Aorta (tissue), 5 donors: ENCODE measurements around the gene FAM3D. TPM values are rescaled to one million over a fixed set of nuclear protein-coding genes. Genes with fewer than 3 reads are reported as not detected.

Experiments used
- ATAC-seq: fragments of 200-7000 bp; cut with Tn5 transposase; one replicate; pipeline ENCODE4 v1.9.1; 2022; ENCODE audit warnings: moderate library complexity; ENCODE audit not compliant: low FRiP score
- DNase-seq, 2 donors: peaks; one replicate each; pipeline ENCODE4 v3.0.0-alpha.2; 2020
- H3K27ac ChIP-seq, 2 donors: one replicate each; pipeline ENCODE4 v1.5.1; 2013; ENCODE audit warnings: low read length in 2 of 2, mild to moderate bottlenecking in 2 of 2, moderate library complexity in 2 of 2, control low read depth in 1 of 2, inconsistent platforms in 1 of 2, low read depth in 1 of 2
- H3K27me3 ChIP-seq, 2 donors: one replicate each; pipeline ENCODE4 v1.6.1; 2013; ENCODE audit warnings: control low read depth in 1 of 2, low read length in 1 of 2, mild to moderate bottlenecking in 1 of 2, moderate library complexity in 1 of 2; ENCODE audit not compliant: insufficient read depth in 2 of 2, control insufficient read depth in 1 of 2
- H3K36me3 ChIP-seq, 2 donors: one replicate each; pipeline ENCODE4 v1.6.1; 2013; ENCODE audit warnings: control low read depth in 1 of 2, low read length in 1 of 2, mild to moderate bottlenecking in 1 of 2; ENCODE audit not compliant: insufficient read depth in 2 of 2, control insufficient read depth in 1 of 2
- H3K4me1 ChIP-seq, 2 donors: one replicate each; pipeline ENCODE4 v1.6.1; 2013; ENCODE audit warnings: low read length in 2 of 2, control low read depth in 1 of 2, mild to moderate bottlenecking in 1 of 2, moderate library complexity in 1 of 2; ENCODE audit not compliant: insufficient read depth in 2 of 2, control insufficient read depth in 1 of 2
- H3K4me3 ChIP-seq, 2 donors: one replicate each; pipeline ENCODE4 v1.5.1; 2013; ENCODE audit warnings: low read length in 2 of 2, control low read depth in 1 of 2, mild to moderate bottlenecking in 1 of 2
- H3K9me3 ChIP-seq: one replicate; pipeline ENCODE4 v1.6.1; 2013; ENCODE audit warnings: mild to moderate bottlenecking, low read length; ENCODE audit not compliant: control insufficient read depth
- whole genome bisulfite sequencing, 2 donors: extraction: QIAGEN DNeasy Blood & Tissue Kit; methylation state at CpG; one replicate each; pipeline ENCODE4 v1.1.7; 2013; 5-methylcytosine and 5-hydroxymethylcytosine counted together
- intact Hi-C, 2 donors: fragments of 100-400 bp; cut with DNase I; formaldehyde crosslinking; loops; one replicate each; pipeline versions ENCODE4 v1.14.2 to v1.15.0; 2022
- polyA plus RNA-seq, 2 donors: library from polyadenylated mRNA; stranded (reverse); fragments of 200-250 nt; gene quantifications; one replicate each; pipeline ENCODE4 v1.2.3, GENCODE V29; 2013
- total RNA-seq, 2 donors: library from RNA; stranded (reverse); fragmentation: NEBNext Ultra II Directional; extraction: Animal tissue kit (Norgen Biotek cat#: 25700); gene quantifications; one replicate each; pipeline ENCODE4 v1.2.1, GENCODE V29; 2021
- donor health status: healthy with polysubstance abuse.
- donor health status: Bipolar disorder and iron deficiency.
- donor health status: DM: no; HTN: no; CAD: no.
- donor health status: DM: no; HTN: no; CAD: no.
- donor health status: DM: yes; HTN: yes; CAD: no.

FAM3D gene
- total and polyA plus RNA-seq, 4 donors: 0.54 to 8.8 TPM; not detected in 2

DNA sequence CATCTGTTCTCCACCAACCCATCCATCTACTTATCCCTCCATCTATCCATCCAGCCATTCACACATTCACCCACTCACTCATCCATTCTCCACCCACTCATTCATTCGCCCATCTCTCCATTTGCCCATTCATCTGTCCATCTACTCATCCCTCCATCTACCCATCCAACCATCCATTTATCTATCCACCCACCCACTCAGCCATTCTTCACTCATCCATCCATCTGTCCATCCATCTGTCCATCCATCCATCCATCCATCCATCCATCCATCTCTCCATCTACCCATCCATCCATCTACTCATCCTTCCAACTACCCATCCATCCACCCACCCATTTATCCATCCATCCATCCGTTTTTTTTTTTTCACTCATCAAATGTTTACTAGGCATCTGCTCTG, 13.9 kb downstream of the FAM3D start:
- H3K4me3 ChIP-seq: no peak overlapping the region
- no peaks in the 10 kb centered on the region for H3K27me3 ChIP-seq
- no peak overlapping the region for H3K27ac ChIP-seq
- no peak for DNase-seq
- whole genome bisulfite sequencing, 2 donors: 15 to 84% methylated on average over 2 of the region's 2 CpGs
- intact Hi-C loops: no loop called here
- no peaks in the 10 kb centered on the region for H3K4me1 ChIP-seq
- H3K9me3 ChIP-seq: no peaks in the 10 kb centered on the region
- ATAC-seq: no peak
- no peaks in the 10 kb centered on the region for H3K36me3 ChIP-seq

DNA sequence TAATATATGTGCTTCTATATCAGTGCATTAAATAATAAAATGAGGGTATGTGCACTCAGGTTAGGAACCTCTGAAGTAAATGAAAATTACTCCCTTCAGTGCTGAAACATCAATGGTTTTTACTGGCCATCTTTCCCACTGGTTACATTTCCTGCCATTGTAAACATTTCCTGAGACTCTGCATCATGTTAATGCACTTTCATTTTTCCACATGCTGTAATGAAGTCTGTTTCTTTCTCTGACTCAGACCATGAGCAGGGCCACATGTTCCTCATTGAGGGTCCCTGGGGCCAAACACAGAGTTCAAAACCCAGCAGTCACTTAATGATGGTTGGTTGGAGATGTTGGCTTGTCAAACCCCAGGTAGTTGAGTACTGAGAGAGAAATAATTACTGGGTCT, 15.3 kb downstream of the FAM3D start:
- Histone ChIP-seq H3K4me3 (no peak overlapping the region), H3K9me3 (no peaks in the 10 kb centered on the region), H3K27me3 (no peaks in the 10 kb centered on the region), H3K27ac (no peak overlapping the region), H3K4me1 (no peaks in the 10 kb centered on the region), H3K36me3 (no peaks in the 10 kb centered on the region)
- DNase-seq (no peak), ATAC-seq (no peak)
- intact Hi-C loops: no loop called here

DNA sequence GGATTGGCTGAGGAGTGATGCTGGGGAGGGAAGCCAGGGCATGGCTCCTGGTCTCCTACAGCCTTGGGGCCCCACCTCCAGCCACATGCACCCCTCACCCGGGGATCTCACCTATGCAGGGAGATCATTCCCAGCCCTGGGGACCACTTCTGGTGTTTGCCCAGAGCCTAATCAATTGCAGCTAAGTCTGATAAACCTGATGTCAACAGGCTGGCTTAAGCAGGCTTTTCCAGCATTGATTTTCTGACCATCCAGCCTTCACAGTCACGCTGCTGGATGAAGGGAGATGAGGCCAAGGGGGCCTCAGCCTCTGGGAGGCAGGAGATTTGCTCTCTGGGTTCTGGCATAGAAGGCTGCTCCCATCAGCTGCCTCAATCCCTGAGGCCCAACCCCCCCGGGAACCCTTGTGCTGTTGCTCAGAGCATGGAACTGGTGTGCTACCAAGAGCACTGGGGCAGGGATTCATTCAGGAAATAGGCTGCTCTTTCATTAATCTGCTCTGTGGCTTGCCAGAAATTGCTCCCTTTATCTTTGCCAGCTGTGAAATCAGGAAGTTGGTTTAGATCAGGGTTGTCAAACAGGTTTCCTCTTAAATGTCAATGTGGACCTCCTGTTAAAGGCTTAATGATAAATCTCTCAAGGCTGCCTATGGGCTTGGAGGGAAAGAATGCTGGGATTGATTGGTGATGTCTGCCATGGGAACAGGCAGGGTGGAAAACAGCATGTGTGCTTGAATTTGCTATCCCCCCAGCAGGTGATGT, 19.0 kb downstream of the FAM3D start:
- ATAC-seq (no peak), DNase-seq (no peak)
- Histone ChIP-seq H3K27me3 (no peaks in the 10 kb centered on the region), H3K36me3 (no peaks in the 10 kb centered on the region), H3K9me3 (no peaks in the 10 kb centered on the region), H3K27ac (no peak overlapping the region), H3K4me1 (no peaks in the 10 kb centered on the region), H3K4me3 (no peak overlapping the region)
- WGBS, 2 donors: 90 to 91% methylated on average over 3 of the region's 3 CpGs
- intact Hi-C loops: no loop called here

DNA sequence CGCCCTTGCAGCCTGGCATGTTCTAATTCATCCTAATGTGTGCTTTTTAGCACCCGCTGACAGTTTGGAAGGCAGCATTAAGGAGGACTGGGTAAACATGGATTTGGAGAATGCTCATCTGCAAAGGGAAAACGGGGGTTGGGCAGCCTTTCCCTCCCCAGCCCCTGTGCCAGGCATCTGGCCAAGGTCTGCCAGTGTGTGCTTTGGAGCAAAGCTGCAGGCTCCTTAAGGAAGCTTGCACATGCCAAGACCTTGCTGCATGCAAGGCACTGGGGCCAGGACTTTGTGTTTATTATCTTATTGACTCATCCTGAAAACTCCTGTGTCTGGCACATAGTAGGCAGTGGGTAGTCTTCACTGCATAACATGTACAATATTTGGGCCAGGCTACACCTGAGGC, 20.1 kb downstream of the FAM3D start:
- H3K27ac ChIP-seq: no peak overlapping the region
- no peaks in the 10 kb centered on the region for H3K36me3 ChIP-seq
- no peak for DNase-seq
- no peaks in the 10 kb centered on the region for H3K9me3 ChIP-seq
- H3K27me3 ChIP-seq: no peaks in the 10 kb centered on the region
- no peak overlapping the region for H3K4me3 ChIP-seq
- intact Hi-C loops: no loop called here
- 36 to 41% methylated on average over 3 of the region's 3 CpGs for WGBS, 2 donors
- no peak for ATAC-seq
- H3K4me1 ChIP-seq: no peaks in the 10 kb centered on the region

DNA sequence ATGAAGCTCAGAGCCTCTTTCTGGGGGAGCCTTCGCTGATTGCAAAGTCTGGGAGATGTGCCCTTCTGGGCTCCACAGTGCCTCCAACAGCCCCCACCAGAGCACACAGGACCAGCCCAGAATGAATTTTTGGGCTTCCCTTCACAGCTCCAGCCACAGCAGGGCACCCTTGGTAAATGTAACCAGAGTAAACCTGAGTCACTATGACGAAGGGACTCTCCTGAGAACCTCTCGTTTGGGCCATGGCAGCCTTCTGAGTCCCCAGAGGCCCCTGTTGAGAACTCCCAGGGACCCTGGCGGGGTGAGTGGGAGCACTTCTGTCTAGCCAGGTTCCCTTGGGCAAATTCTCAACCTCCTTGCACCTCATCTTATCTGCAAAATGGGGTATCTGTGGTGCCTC, 20.8 kb downstream of the FAM3D start:
- Histone ChIP-seq H3K27me3 (no peaks in the 10 kb centered on the region), H3K4me1 (no peaks in the 10 kb centered on the region), H3K27ac (no peak overlapping the region), H3K9me3 (no peaks in the 10 kb centered on the region), H3K36me3 (no peaks in the 10 kb centered on the region), H3K4me3 (no peak overlapping the region)
- intact Hi-C loops: no loop called here
- WGBS, 2 donors: 89% methylated on average over 4 of the region's 4 CpGs
- DNase-seq: no peak
- ATAC-seq: no peak

- 88 to 93% methylated on average over 4 of the region's 4 CpGs for WGBS, 2 donors
- H3K36me3 ChIP-seq: no peaks in the 10 kb centered on the region
- H3K9me3 ChIP-seq: no peaks in the 10 kb centered on the region
- no peak for ATAC-seq
- no peak overlapping the region for H3K27ac ChIP-seq
- no peak for DNase-seq
- no peak overlapping the region for H3K4me3 ChIP-seq
- intact Hi-C loops: no loop called here
- H3K27me3 ChIP-seq: no peaks in the 10 kb centered on the region
- H3K4me1 ChIP-seq: no peaks in the 10 kb centered on the region
These were observed 23.7 kb downstream of the FAM3D start for GRCh38 chr3:58642846-58643245.

DNA sequence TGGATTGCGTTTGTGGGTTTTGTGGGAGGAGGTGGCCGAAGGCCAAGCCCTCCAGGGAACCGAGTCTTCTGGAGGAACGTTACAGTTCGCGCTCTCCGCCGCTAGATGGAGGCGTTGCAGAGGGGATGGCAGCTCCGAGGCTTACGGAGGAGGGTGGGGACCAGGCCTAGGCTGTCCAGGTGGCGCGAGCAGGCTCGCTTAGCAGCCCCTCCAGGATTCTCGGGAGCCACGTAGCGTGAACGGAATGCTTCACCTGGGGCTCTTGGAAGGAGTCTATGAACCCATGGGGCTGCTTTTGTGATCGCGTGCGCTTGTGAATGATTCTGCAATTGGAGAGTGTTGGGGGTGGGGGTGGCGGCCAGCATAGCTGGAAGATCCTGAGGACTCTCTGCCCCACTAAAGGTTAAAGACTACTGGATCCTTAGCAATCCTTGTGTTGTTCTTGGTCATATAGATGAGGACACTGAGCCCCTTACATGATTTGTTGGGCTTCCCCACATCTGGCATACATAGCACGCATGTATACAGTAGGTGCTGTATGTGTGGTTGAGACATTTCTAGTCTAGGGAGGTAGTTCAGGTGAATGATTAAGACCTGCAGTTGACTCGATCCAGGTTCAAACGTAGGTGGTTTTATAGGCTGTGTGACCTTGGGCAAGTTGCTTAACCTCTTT, 25.7 kb downstream of the FAM3D start:
- peak; percentile 75 to 90 for DNase-seq
- ATAC-seq: peak; percentile 72
- Histone ChIP-seq H3K27me3 (no peaks in the 10 kb centered on the region), H3K4me3 (no peak overlapping the region), H3K27ac (no peak overlapping the region), H3K36me3 (no peaks in the 10 kb centered on the region), H3K4me1 (no peaks in the 10 kb centered on the region), H3K9me3 (no peaks in the 10 kb centered on the region)
- 21 to 23% methylated on average over 25 of the region's 25 CpGs for WGBS, 2 donors
- intact Hi-C loops: no loop called here

- Histone ChIP-seq H3K36me3 (no peaks in the 10 kb centered on the region), H3K4me3 (no peak overlapping the region), H3K27ac (no peak overlapping the region), H3K27me3 (no peaks in the 10 kb centered on the region), H3K4me1 (no peaks in the 10 kb centered on the region), H3K9me3 (no peaks in the 10 kb centered on the region)
- no peak for ATAC-seq
- DNase-seq: no peak
- 81 to 88% methylated on average over 10 of the region's 10 CpGs for WGBS, 2 donors
- intact Hi-C loops: no loop called here
These were observed 26.7 kb downstream of the FAM3D start for GRCh38 chr3:58639842-58640241.

GRCh38 chr3:58639001-58639400, 27.6 kb downstream of the FAM3D start:
- intact Hi-C loops: no loop called here
- no peaks in the 10 kb centered on the region for H3K4me1 ChIP-seq
- H3K27ac ChIP-seq: no peak overlapping the region
- H3K9me3 ChIP-seq: no peaks in the 10 kb centered on the region
- H3K4me3 ChIP-seq: no peak overlapping the region
- no peak for DNase-seq
- H3K36me3 ChIP-seq: no peaks in the 10 kb centered on the region
- ATAC-seq: no peak
- no peaks in the 10 kb centered on the region for H3K27me3 ChIP-seq
- WGBS, 2 donors: 54 to 60% methylated on average over 4 of the region's 4 CpGs
